Cardiac muscle cell (in vitro differentiated cells and primary cell): ENCODE results near the gene ZNF566. TPM values are rescaled to one million over a fixed set of nuclear protein-coding genes. Genes with fewer than 3 reads are reported as not detected.

Experiments used
- DNase-seq, 2 donors: peaks; one replicate each; pipeline versions ENCODE4 v3.0.0 to v3.0.0-alpha.2; 2010 to 2017; ENCODE audit warnings: low read depth in 1 of 2, low spot score in 1 of 2
- H3K27ac ChIP-seq: fragments of 200-600 bp; sonication (generic); 2 replicates; pipeline ENCODE4 v1.5.1; 2016
- H3K27me3 ChIP-seq: fragments of 200-600 bp; sonication (generic); 2 replicates; pipeline ENCODE4 v1.6.0; 2016; ENCODE audit warnings: control low read depth
- H3K36me3 ChIP-seq: fragments of 200-600 bp; sonication (generic); 2 replicates; pipeline ENCODE4 v1.5.1; 2016; ENCODE audit warnings: control low read depth
- H3K4me1 ChIP-seq: fragments of 200-600 bp; sonication (generic); 2 replicates; pipeline ENCODE4 v1.8.1; 2017; ENCODE audit warnings: low read depth, mild to moderate bottlenecking, mixed run types
- H3K4me3 ChIP-seq: fragments of 200-600 bp; sonication (generic); 2 replicates; pipeline ENCODE4 v1.5.1; 2016; ENCODE audit warnings: mild to moderate bottlenecking
- H3K9me3 ChIP-seq: fragments of 200-600 bp; sonication (generic); 2 replicates; pipeline ENCODE4 v1.5.1; 2017; ENCODE audit warnings: low read depth, mild to moderate bottlenecking, control low read depth
- polyA plus RNA-seq: library from polyadenylated mRNA; unstranded; fragments of >200 nt; fragmentation: Nextera tagmentation; extraction: Ambion mirVana; gene quantifications from 2 replicates; pipeline ENCODE4 v1.2.1, GENCODE V29; 2016
- total RNA-seq: library from RNA; depleted of rRNA; stranded (reverse); fragments of >200 nt; gene quantifications from 2 replicates; pipeline ENCODE4 v1.2.3, GENCODE V29; 2016
- TF ChIP-seq, protein P1 (sequence below): IDR thresholded peaks from 2 replicates; pipeline ENCODE4 v1.5.1; 2012; ENCODE audit warnings: low read depth, mild to moderate bottlenecking, low read length

ZNF566 gene
- total and polyA plus RNA-seq, 2 experiments from 2014 or later = 5.2 to 8.6 TPM

DNA sequence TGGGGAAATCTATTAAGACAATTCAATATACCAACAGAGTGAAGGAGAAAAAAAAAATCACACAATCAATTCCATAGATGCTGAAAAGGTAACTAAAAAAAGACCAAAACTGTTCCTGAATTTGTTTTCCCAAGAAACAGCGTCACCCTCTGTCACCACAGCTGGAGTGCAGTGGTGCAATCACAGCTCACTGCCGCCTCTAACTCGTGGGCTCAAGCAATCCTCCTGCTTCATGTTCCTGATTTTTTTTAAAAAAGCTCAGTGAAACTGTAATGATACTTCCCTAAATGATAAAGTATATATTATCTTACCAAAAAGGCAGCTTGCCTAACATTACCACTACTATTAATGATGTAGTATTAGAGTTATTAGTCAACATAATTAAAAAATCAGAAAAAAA, 90.8 kb downstream of the ZNF566 start:
- Histone ChIP-seq H3K27me3 (no peaks in the 10 kb centered on the region), H3K4me1 (no peaks in the 10 kb centered on the region), H3K9me3 (no peaks in the 10 kb centered on the region), H3K27ac (no peak overlapping the region), H3K4me3 (no peak overlapping the region), H3K36me3 (peaks cover 53% of the 10 kb centered on the region)
- TF ChIP-seq, protein P1, sequence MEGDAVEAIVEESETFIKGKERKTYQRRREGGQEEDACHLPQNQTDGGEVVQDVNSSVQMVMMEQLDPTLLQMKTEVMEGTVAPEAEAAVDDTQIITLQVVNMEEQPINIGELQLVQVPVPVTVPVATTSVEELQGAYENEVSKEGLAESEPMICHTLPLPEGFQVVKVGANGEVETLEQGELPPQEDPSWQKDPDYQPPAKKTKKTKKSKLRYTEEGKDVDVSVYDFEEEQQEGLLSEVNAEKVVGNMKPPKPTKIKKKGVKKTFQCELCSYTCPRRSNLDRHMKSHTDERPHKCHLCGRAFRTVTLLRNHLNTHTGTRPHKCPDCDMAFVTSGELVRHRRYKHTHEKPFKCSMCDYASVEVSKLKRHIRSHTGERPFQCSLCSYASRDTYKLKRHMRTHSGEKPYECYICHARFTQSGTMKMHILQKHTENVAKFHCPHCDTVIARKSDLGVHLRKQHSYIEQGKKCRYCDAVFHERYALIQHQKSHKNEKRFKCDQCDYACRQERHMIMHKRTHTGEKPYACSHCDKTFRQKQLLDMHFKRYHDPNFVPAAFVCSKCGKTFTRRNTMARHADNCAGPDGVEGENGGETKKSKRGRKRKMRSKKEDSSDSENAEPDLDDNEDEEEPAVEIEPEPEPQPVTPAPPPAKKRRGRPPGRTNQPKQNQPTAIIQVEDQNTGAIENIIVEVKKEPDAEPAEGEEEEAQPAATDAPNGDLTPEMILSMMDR = no peak
- DNase-seq = no peak

Other genes starting within 250 kb of the ZNF566 start
- 4.5 and 7.7 TPM in 2 replicates for gene ZFP14, start 110.4 kb downstream of the ZNF566 start, total RNA-seq
- 3.5 and 7.7 TPM in 2 replicates for gene ZFP14, start 110.4 kb downstream of the ZNF566 start, polyA plus RNA-seq
- 9.0 and 10.2 TPM in 2 replicates for gene ZFP82, start 70.9 kb downstream of the ZNF566 start, total RNA-seq
- gene ZFP82, start 70.9 kb downstream of the ZNF566 start, polyA plus RNA-seq = 18.4 and 19.4 TPM in 2 replicates
- 10.5 and 12.3 TPM in 2 replicates for gene ZNF260, start 38.7 kb upstream of the ZNF566 start, total RNA-seq
- 17.5 and 32.0 TPM in 2 replicates for gene ZNF260, start 38.7 kb upstream of the ZNF566 start, polyA plus RNA-seq
- gene ZNF529, start 83.7 kb upstream of the ZNF566 start, total RNA-seq = 18.6 and 19.2 TPM in 2 replicates
- gene ZNF529, start 83.7 kb upstream of the ZNF566 start, polyA plus RNA-seq = 10.9 and 16.5 TPM in 2 replicates
- 30.0 and 57.8 TPM in 2 replicates for gene ZNF382, start 115.8 kb upstream of the ZNF566 start, total RNA-seq
- gene ZNF382, start 115.8 kb upstream of the ZNF566 start, polyA plus RNA-seq = 14.5 and 30.3 TPM in 2 replicates
- gene ZNF461, start 177.3 kb upstream of the ZNF566 start, total RNA-seq = 8.0 and 8.7 TPM in 2 replicates
- gene ZNF461, start 177.3 kb upstream of the ZNF566 start, polyA plus RNA-seq = 2.7 and 7.7 TPM in 2 replicates
- 4.5 and 5.5 TPM in 2 replicates for gene ZNF567, start 198.1 kb upstream of the ZNF566 start, total RNA-seq
- 6.6 and 19.6 TPM in 2 replicates for gene ZNF567, start 198.1 kb upstream of the ZNF566 start, polyA plus RNA-seq